ENCODE results near the gene CDH18. TPM values are rescaled to one million over a fixed set of nuclear protein-coding genes. Genes with fewer than 3 reads are reported as not detected.

CDH18 gene
- total RNA-seq, 1 experiment from 2014 or later, result not detected

DNA sequence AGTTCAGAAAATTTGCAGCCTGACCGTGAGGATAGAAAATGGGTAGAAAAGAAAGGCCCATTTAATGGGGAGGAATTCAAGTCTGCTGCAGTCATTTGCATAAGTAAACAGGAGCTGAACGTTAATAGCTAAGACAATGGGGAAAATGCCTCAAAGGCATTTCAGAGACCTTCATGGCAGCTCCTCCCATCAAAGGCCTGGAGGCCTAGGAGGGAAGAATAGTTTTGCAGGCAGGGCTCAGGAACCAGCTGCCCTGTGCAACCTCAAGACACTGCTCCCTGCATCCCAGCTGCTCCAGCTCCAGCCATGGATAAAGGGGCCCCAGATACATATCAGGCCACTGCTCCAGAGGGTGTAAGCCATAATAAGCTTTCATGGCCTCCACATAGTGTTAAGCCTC is 32.2 kb upstream of the CDH18 start:
- Histone ChIP-seq H3K36me3 (ENCODE audit: control insufficient read depth in 1 of 2, insufficient read depth in 2 of 2, low read length in 2 of 2) (no peaks in the 10 kb centered on the region), H2AFZ (ENCODE audit: low read depth, low read length, poor library complexity, severe bottlenecking) (no peak overlapping the region), H4K20me1 (ENCODE audit: insufficient read depth) (no peaks in the 10 kb centered on the region), H3K27me3 (ENCODE audit: insufficient read depth, low read length) (no peaks in the 10 kb centered on the region), H3K79me2 (ENCODE audit: insufficient read depth, low read length) (no peaks in the 10 kb centered on the region), H3K4me3 (replicated peaks in 1 of 2; ENCODE audit: low read depth in 1 of 2, low read length in 2 of 2) (no peak overlapping the region), H3K4me2 (ENCODE audit: low read length) (no peak overlapping the region), H3K27ac (ENCODE audit: low read depth, low read length) (no peak overlapping the region), H3K4me1 (ENCODE audit: control insufficient read depth in 1 of 2, insufficient read depth in 2 of 2, low read length in 2 of 2) (no peaks in the 10 kb centered on the region), H3K9me3 (ENCODE audit: control insufficient read depth in 1 of 2, insufficient read depth in 1 of 2, low read depth in 1 of 2, low read length in 2 of 2) (peaks cover 0 to 16% of the 10 kb centered on the region in 2 experiments; a peak in 2 of 4 replicates), H3K9ac (ENCODE audit: low read length) (no peak overlapping the region), H3K9me2 (ENCODE audit: insufficient read depth) (no peaks in the 10 kb centered on the region)
- ChIA-PET RAD21 (ENCODE audit: low non-redundant PET in 1 of 2, low total read pairs in 2 of 2, uncharacterized antibody in 2 of 2, unreplicated experiment in 2 of 2) (no interaction called here), POLR2A (no interaction called here), CTCF (no interaction called here)
- intact Hi-C loops (cut with micrococcal nuclease), result no loop called here
- TF ChIP-seq ZFX (IDR thresholded peaks at IDR 0.05) (no peak), SRF (IDR thresholded peaks at IDR 0.05; ENCODE audit: low read depth) (no peak), EGR1 (IDR thresholded peaks at IDR 0.05; ENCODE audit: low read depth) (no peak), CEBPB (IDR thresholded peaks at IDR 0.05; ENCODE audit: low read depth) (no peak), YY1 (IDR thresholded peaks at IDR 0.05; ENCODE audit: extremely low read depth, insufficient replicate concordance, low read depth, low read length) (no peak), POLR2AphosphoS5 (IDR thresholded peaks at IDR 0.05; ENCODE audit: low read depth, low read length) (no peak)
- no peak for DNase-seq (ENCODE audit: low read depth, low spot score)
- ATAC-seq, result no peak
- BruUV-seq (replicated peaks), result no TSS peak

DNA sequence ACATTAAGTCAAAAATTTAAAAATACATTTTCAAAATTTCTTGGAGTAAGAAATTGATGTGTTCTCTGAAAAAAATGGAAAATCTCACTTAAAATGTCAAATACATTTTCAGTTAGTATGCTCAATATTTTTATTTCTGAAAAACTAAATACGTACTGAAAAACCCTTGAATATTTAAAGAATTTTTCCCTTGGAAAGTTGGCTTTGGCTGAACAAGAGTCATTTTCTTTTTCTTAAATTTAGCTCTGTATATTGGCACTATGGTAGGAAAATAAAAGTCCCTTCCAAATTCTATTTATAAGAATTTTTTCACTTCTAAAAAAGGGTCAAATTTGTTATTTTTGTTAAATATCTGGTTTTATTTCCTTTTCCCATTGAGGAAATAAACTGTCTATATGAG is 29.0 kb upstream of the CDH18 start:
- POLR2A ChIA-PET, result no interaction called here
- Histone ChIP-seq H3K9me2 (ENCODE audit: insufficient read depth) (no peaks in the 10 kb centered on the region), H3K4me3 (replicated peaks in 1 of 2; ENCODE audit: low read depth in 1 of 2, low read length in 2 of 2) (no peak overlapping the region), H3K4me2 (ENCODE audit: low read length) (no peak overlapping the region), H4K20me1 (ENCODE audit: insufficient read depth) (no peaks in the 10 kb centered on the region), H3K4me1 (ENCODE audit: control insufficient read depth in 1 of 2, insufficient read depth in 2 of 2, low read length in 2 of 2) (no peaks in the 10 kb centered on the region), H3K79me2 (ENCODE audit: insufficient read depth, low read length) (no peaks in the 10 kb centered on the region), H3K27ac (ENCODE audit: low read depth, low read length) (no peak overlapping the region), H2AFZ (ENCODE audit: low read depth, low read length, poor library complexity, severe bottlenecking) (no peak overlapping the region), H3K9me3 (ENCODE audit: control insufficient read depth in 1 of 2, insufficient read depth in 1 of 2, low read depth in 1 of 2, low read length in 2 of 2) (peaks cover 0 to 19% of the 10 kb centered on the region in 2 experiments; a peak in 2 of 4 replicates), H3K36me3 (ENCODE audit: control insufficient read depth in 1 of 2, insufficient read depth in 2 of 2, low read length in 2 of 2) (no peaks in the 10 kb centered on the region), H3K9ac (ENCODE audit: low read length) (no peak overlapping the region), H3K27me3 (ENCODE audit: insufficient read depth, low read length) (no peaks in the 10 kb centered on the region)
- BruUV-seq (replicated peaks), result no TSS peak
- no peak for DNase-seq (ENCODE audit: low read depth, low spot score)
- TF ChIP-seq JUND (IDR thresholded peaks at IDR 0.05) (no peak), FOSL1 (IDR thresholded peaks at IDR 0.05; ENCODE audit: low read depth) (no peak), REST (IDR thresholded peaks at IDR 0.05; ENCODE audit: low read depth) (no peak), YY1 (IDR thresholded peaks at IDR 0.05; ENCODE audit: extremely low read depth, insufficient replicate concordance, low read depth, low read length) (no peak), EZH2phosphoT487 (IDR thresholded peaks at IDR 0.05; ENCODE audit: borderline replicate concordance) (no peak)
- intact Hi-C loops (cut with micrococcal nuclease), result no loop called here
- RAD21 ChIA-PET (ENCODE audit: low non-redundant PET in 1 of 2, low total read pairs in 2 of 2, uncharacterized antibody in 2 of 2, unreplicated experiment in 2 of 2), result no interaction called here
- CTCF ChIA-PET, result no interaction called here
- no peak for ATAC-seq
